Measurements from ENCODE around the gene ART5. TPM values are rescaled to one million over a fixed set of nuclear protein-coding genes. Genes with fewer than 3 reads are reported as not detected.

ART5 gene
- total and polyA plus RNA-seq, 2 of the 4 experiments (the other 2 are of a cell fraction) = not detected

GRCh38 chr11:3623767-3624458, 17.9 kb downstream of the ART5 start:
- no peak overlapping the region for H2BK120ac ChIP-seq (ENCODE audit: low read depth, low read length)
- no peak overlapping the region for H2BK15ac ChIP-seq (ENCODE audit: low read depth, low read length)
- no peak overlapping the region for H2AK5ac ChIP-seq (ENCODE audit: low read depth, low read length)
- no TSS peak for BruUV-seq (replicated peaks)
- no peaks in the 10 kb centered on the region for H3K4me1 ChIP-seq (ENCODE audit: control insufficient read depth, insufficient read depth, low read length)
- ATAC-seq (ENCODE audit: low read depth) (no peak), DNase-seq (no peak)
- ChIA-PET POLR2A (ENCODE audit: unreplicated experiment) (no interaction called here), CTCF (no interaction called here)
- no peak overlapping the region for H3K4me2 ChIP-seq (ENCODE audit: low read depth, low read length)
- in situ Hi-C loops (cut with MboI; ENCODE audit: low sequenced_read_pairs) = no loop called here
- H2AK9ac ChIP-seq (replicated peaks; ENCODE audit: low read depth, low read length, poor library complexity) = no peak overlapping the region
- no peak overlapping the region for H3K18ac ChIP-seq (ENCODE audit: low read depth, low read length)
- H3K9me1 ChIP-seq (ENCODE audit: insufficient read depth, low read length) = no peaks in the 10 kb centered on the region
- dilution Hi-C loops (cut with HindIII; ENCODE audit: low sequenced_read_pairs, unreplicated experiment) = no loop called here
- no peak overlapping the region for H3K9ac ChIP-seq (ENCODE audit: low read depth, low read length)
- no peak overlapping the region for H4K5ac ChIP-seq (ENCODE audit: low read depth, low read length)
- H3K79me1 ChIP-seq (ENCODE audit: low read depth in 1 of 2, low read length in 2 of 2) = no peaks in the 10 kb centered on the region
- H3K9me3 ChIP-seq (ENCODE audit: control insufficient read depth, insufficient read depth, low read length) = no peaks in the 10 kb centered on the region
- H2BK5ac ChIP-seq (ENCODE audit: low read depth, low read length, poor library complexity, severe bottlenecking) = no peak overlapping the region
- TF ChIP-seq CHD1 (IDR thresholded peaks at IDR 0.05; ENCODE audit: low read depth, low read length) (no peak), FOS (IDR thresholded peaks at IDR 0.05; ENCODE audit: low read depth, low read length) (no peak), CTCF (conservative IDR thresholded peaks at IDR 0.05; ENCODE audit: low read depth, low read length) (no peak), MAFK (IDR thresholded peaks at IDR 0.05; ENCODE audit: low read depth, low read length) (no peak), USF2 (IDR thresholded peaks at IDR 0.05; ENCODE audit: low read depth, low read length) (no peak), RFX5 (IDR thresholded peaks at IDR 0.05; ENCODE audit: low read depth, low read length) (no peak), RCOR1 (IDR thresholded peaks at IDR 0.05; ENCODE audit: insufficient replicate concordance, low read length) (no peak), SMC3 (IDR thresholded peaks at IDR 0.05; ENCODE audit: low read depth, low read length) (no peak), MAZ (IDR thresholded peaks at IDR 0.05; ENCODE audit: borderline replicate concordance, low read depth, low read length) (no peak), POLR2A (IDR thresholded peaks at IDR 0.05; ENCODE audit: low read depth, low read length) (no peak), CEBPB (IDR thresholded peaks at IDR 0.05; ENCODE audit: low read depth, low read length) (no peak), RAD21 (IDR thresholded peaks at IDR 0.05; ENCODE audit: low read length) (no peak), BHLHE40 (IDR thresholded peaks at IDR 0.05; ENCODE audit: low read depth, low read length) (no peak), MXI1 (IDR thresholded peaks at IDR 0.05; ENCODE audit: borderline replicate concordance, low read depth, low read length) (no peak), NFE2L2 (IDR thresholded peaks at IDR 0.05; ENCODE audit: low read depth, low read length) (no peak)
- TF ChIP-seq, protein P1, sequence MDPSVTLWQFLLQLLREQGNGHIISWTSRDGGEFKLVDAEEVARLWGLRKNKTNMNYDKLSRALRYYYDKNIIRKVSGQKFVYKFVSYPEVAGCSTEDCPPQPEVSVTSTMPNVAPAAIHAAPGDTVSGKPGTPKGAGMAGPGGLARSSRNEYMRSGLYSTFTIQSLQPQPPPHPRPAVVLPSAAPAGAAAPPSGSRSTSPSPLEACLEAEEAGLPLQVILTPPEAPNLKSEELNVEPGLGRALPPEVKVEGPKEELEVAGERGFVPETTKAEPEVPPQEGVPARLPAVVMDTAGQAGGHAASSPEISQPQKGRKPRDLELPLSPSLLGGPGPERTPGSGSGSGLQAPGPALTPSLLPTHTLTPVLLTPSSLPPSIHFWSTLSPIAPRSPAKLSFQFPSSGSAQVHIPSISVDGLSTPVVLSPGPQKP (IDR thresholded peaks at IDR 0.05; ENCODE audit: borderline replicate concordance, low read depth, low read length) = no peak
- no peak overlapping the region for H3K23ac ChIP-seq (ENCODE audit: low read depth, low read length)
- H4K91ac ChIP-seq (ENCODE audit: insufficient read depth, low read depth, low read length) = no peak overlapping the region
- WGBS, 2 experiments (ENCODE audit: extremely low coverage in 2 of 2, insufficient read length in 1 of 2) = 80% methylated on average over 2 of the region's 8 CpGs; no CpG with 5 or more reads in 1 of the 2 experiments
- H2AFZ ChIP-seq (replicated peaks; ENCODE audit: low read length, poor library complexity) = no peak overlapping the region
- H3K27me3 ChIP-seq (ENCODE audit: control insufficient read depth, insufficient read depth, low read length) = peaks cover 19% of the 10 kb centered on the region
- no peak overlapping the region for H3K14ac ChIP-seq (replicated peaks; ENCODE audit: low read depth, low read length)
- H4K20me1 ChIP-seq (ENCODE audit: insufficient read depth, low read length) = no peaks in the 10 kb centered on the region
- intact Hi-C loops (cut with micrococcal nuclease) = no loop called here
- H2BK20ac ChIP-seq (ENCODE audit: low read depth, low read length) = no peak overlapping the region
- H3K36me3 ChIP-seq (ENCODE audit: control insufficient read depth, insufficient read depth, low read length) = no peaks in the 10 kb centered on the region
- no peak overlapping the region for H3K4me3 ChIP-seq (ENCODE audit: insufficient read depth, low read depth, low read length)
- H3K56ac ChIP-seq (ENCODE audit: extremely low read depth, insufficient read depth, low read length) = no peak overlapping the region
- no peak overlapping the region for H3K27ac ChIP-seq (ENCODE audit: insufficient read depth, low read length)
- H3K4ac ChIP-seq (ENCODE audit: low read depth, low read length) = no peak overlapping the region
- no peak overlapping the region for H4K8ac ChIP-seq (ENCODE audit: low read depth in 2 of 2, low read length in 2 of 2)
